Bronchial epithelial cell (primary cell): ENCODE data around the gene NEDD4L. TPM values are rescaled to one million over a fixed set of nuclear protein-coding genes. Genes with fewer than 3 reads are reported as not detected.

ENCODE experiments used
- DNase-seq: peaks from one replicate; pipeline ENCODE4 v3.0.0-alpha.2; 2010; ENCODE audit warnings: low read depth
- FAIRE-seq: peaks from 2 replicates; lab custom pipeline; 2011; peaks lifted over from hg19 to GRCh38; lab: Jason Lieb, UNC
- H3K27me3 ChIP-seq: 2 replicates; pipeline ENCODE4 v1.5.1; 2011; ENCODE audit warnings: low read length; ENCODE audit not compliant: control insufficient read depth, insufficient read depth
- H3K36me3 ChIP-seq: 2 replicates; pipeline ENCODE4 v1.5.1; 2011; ENCODE audit warnings: low read length; ENCODE audit not compliant: control insufficient read depth, insufficient read depth
- H3K4me3 ChIP-seq: 2 replicates; pipeline ENCODE4 v1.5.1; 2011; ENCODE audit warnings: mild to moderate bottlenecking, low read depth, low read length, control low read depth
- total RNA-seq: library from RNA; depleted of rRNA; stranded (reverse); fragments of >200 nt; gene quantifications from 2 replicates; pipeline ENCODE4 v1.2.1, GENCODE V29; 2014
- TF ChIP-seq, protein P1 (sequence below): IDR thresholded peaks from 2 replicates; pipeline ENCODE4 v1.5.1; 2011; ENCODE audit warnings: mild to moderate bottlenecking, moderate library complexity, low read length, control low read depth, inconsistent platforms; ENCODE audit not compliant: insufficient read depth, severe bottlenecking

NEDD4L gene
- total RNA-seq, 1 donor from 2014 or later: 11.3 TPM

DNA sequence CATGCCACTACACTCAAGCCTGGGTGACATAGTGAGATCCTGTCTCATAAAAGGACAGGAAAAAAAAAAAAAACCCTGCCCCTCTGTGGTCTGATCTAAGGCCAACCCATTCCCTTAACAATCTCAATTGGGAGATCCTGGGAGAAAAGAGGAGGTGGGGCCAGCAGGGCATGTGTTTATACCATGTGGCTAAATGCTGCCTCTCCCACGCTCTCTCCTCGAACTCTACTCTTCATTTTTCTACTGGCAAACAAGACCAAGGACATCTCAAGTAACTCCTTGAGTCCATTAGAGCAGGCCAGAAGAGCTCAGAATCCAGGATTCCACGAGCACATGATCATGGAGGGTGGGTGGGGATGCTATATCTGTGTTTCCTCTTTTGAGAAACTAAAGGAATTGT lies 16.7 kb upstream of the NEDD4L start:
- no peak overlapping the region for H3K4me3 ChIP-seq
- no peaks in the 10 kb centered on the region for H3K36me3 ChIP-seq
- no peak for FAIRE-seq
- no peak for DNase-seq
- H3K27me3 ChIP-seq: no peaks in the 10 kb centered on the region
- TF ChIP-seq, protein P1, sequence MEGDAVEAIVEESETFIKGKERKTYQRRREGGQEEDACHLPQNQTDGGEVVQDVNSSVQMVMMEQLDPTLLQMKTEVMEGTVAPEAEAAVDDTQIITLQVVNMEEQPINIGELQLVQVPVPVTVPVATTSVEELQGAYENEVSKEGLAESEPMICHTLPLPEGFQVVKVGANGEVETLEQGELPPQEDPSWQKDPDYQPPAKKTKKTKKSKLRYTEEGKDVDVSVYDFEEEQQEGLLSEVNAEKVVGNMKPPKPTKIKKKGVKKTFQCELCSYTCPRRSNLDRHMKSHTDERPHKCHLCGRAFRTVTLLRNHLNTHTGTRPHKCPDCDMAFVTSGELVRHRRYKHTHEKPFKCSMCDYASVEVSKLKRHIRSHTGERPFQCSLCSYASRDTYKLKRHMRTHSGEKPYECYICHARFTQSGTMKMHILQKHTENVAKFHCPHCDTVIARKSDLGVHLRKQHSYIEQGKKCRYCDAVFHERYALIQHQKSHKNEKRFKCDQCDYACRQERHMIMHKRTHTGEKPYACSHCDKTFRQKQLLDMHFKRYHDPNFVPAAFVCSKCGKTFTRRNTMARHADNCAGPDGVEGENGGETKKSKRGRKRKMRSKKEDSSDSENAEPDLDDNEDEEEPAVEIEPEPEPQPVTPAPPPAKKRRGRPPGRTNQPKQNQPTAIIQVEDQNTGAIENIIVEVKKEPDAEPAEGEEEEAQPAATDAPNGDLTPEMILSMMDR: no peak

DNA sequence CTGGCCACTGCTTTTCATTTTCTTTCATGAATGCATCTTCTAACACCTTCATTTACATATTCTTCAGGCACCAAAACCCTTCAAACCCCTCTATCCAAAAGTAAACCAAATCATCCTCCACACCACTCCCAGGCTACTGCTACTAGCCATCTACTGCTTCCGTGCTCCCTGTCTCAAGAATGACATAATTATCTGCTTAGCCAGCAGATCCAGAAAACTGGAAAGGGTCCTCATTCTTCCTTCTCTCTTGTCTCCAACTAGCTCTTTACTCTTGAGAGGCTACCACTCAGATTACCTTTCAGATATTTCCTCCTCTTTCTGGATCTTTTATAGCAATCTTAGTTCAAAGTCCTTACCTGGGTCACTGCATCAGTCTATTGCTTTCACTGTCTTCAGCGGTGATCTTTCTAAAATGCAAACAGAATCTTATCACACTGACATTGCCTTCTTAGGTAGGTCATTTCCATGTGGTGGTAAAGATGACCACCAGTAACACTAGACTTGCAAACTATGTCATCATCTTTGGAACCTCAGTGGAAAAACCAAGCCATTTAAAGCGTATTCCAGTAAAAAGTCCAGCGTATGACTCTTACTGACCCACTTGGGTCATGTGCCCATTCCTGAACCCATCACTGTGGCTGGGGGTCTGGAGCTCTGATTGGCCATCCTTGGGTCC lies 15.8 kb upstream of the NEDD4L start:
- Histone ChIP-seq H3K4me3 (no peak overlapping the region), H3K27me3 (no peaks in the 10 kb centered on the region), H3K36me3 (no peaks in the 10 kb centered on the region)
- no peak for DNase-seq
- no peak for FAIRE-seq
- TF ChIP-seq, protein P1: no peak

DNA sequence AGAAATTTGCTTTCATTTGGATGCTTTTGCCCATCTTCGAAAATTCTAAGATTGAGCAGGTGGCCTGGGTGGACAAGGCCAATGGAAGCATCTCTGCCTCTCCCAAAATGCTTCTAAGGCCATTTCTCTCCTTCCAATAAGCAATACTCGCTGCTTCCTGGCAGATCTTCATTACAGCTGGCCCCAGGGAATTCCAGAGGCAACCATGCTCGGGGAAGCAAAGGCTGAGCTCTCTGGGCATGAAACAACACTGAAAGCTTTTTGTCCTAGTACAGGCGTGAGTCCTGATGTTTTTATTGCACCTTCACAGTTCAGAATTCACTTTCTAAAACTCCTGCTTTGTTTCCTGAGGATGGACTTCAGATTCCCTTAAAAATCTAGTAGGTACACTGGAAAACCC lies 11.8 kb upstream of the NEDD4L start:
- TF ChIP-seq, protein P1: no peak
- H3K4me3 ChIP-seq: no peak overlapping the region
- FAIRE-seq: no peak
- H3K27me3 ChIP-seq: no peaks in the 10 kb centered on the region
- no peaks in the 10 kb centered on the region for H3K36me3 ChIP-seq
- no peak for DNase-seq

DNA sequence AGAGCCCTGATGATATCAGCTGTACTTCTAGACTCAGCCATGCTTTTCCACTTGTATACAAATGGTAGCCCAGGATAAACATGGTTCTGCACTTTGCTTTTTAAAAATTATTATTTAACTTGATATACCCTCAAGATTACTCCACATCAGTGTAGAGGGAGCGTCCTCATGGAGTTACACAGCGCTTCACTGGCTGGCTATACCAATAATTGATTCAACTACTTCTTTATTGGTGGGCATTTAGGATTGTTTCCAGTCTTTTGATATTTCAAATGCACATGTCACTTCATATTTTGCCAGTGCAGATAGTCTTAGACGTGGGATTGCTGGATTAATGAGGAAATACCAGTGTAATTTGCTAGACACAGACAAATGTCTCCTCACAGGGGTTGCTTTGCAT lies 10.8 kb upstream of the NEDD4L start:
- FAIRE-seq (no peak), DNase-seq (no peak)
- H3K27me3 ChIP-seq: no peaks in the 10 kb centered on the region
- TF ChIP-seq, protein P1: no peak
- H3K4me3 ChIP-seq: no peak overlapping the region
- no peaks in the 10 kb centered on the region for H3K36me3 ChIP-seq

DNA sequence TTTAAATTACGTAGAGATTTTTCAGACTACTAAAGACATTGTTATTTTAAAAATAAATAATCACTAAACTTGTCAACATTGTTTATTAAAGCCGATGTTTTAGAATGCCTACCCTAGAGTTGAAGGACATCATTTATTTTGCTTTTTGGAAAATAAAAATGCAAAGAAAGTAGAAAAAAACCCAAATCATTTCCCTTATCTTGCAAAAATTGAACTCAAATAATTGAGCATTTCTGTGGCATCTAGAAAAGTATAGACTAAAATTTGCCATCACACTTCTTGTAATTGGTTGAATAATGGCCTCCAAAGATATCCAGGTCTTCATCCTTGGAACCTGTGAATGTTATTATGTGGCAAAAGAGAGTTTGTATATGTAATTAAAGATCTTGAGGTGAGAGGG lies 9.7 kb upstream of the NEDD4L start:
- H3K36me3 ChIP-seq: no peaks in the 10 kb centered on the region
- TF ChIP-seq, protein P1: no peak
- DNase-seq (no peak), FAIRE-seq (no peak)
- no peaks in the 10 kb centered on the region for H3K27me3 ChIP-seq
- no peak overlapping the region for H3K4me3 ChIP-seq

DNA sequence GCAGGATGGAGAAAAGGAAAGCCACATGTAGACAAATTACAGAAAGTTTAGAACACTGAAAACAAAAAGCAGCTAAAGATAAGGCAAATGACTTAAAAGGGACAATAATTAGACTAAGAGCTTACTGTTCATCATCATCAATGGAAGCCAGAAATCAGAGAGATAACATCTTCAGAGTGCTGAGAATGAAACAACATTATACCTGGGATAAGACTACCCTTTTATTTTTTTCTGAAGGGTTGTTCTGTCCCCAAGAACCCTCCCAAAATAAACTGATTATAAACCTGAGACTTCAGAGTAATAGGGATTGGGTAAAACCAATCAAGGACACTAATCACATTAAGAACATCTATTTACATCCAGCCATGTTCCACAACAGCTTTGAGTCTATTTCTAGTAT lies 6.9 kb upstream of the NEDD4L start:
- H3K4me3 ChIP-seq: no peak overlapping the region
- TF ChIP-seq, protein P1: no peak
- DNase-seq: no peak
- H3K27me3 ChIP-seq: no peaks in the 10 kb centered on the region
- FAIRE-seq: no peak
- H3K36me3 ChIP-seq: no peaks in the 10 kb centered on the region
